NOMO-1 (cell line): ENCODE results near the gene OGDH.
"Not testable (repeated sequence)": the region's sequence is repeated elsewhere in the genome, so short reads cannot be mapped to it uniquely, and the experiment has no call there.

Experiments used
- DNase-seq, 2 experiments: peaks; one replicate each; lab custom pipeline; 2025; ENCODE audit not compliant: unreplicated experiment in 2 of 2; lab: John Stamatoyannopoulos, UW

Gene OGDH

GRCh38 chr7:44732971-44733370 lies 126.5 kb downstream of the OGDH start:
- not testable (repeated sequence) for DNase-seq

GRCh38 chr7:44733708-44734481 lies 127.5 kb downstream of the OGDH start:
- no peak for DNase-seq

GRCh38 chr7:44735403-44736165 lies 129.2 kb downstream of the OGDH start:
- DNase-seq: peak in 1 of 2 experiments; percentile 48

- no peak for DNase-seq
Observed at GRCh38 chr7:44736896-44737295, 130.5 kb downstream of the OGDH start.

- no peak for DNase-seq
Observed at GRCh38 chr7:44738051-44738723, 131.8 kb downstream of the OGDH start.

GRCh38 chr7:44738876-44739665 lies 132.6 kb downstream of the OGDH start:
- DNase-seq: no peak

GRCh38 chr7:44740055-44740454 lies 133.6 kb downstream of the OGDH start:
- DNase-seq: no peak

- no peak for DNase-seq
Observed at GRCh38 chr7:44743750-44744149, 137.3 kb downstream of the OGDH start.

- peak; percentile 77 to 85 for DNase-seq
Observed at GRCh38 chr7:44748045-44748947, 141.9 kb downstream of the OGDH start, which contains the start of gene ZMIZ2. TSS of gene ZMIZ2 (plus strand) at chr7:44748847. CDS start at chr7:44756250, 7,403 bp downstream.

- no peak for DNase-seq
Observed at GRCh38 chr7:44748948-44749731, 142.7 kb downstream of the OGDH start.

- DNase-seq: no peak
Observed at GRCh38 chr7:44749992-44750391, 143.6 kb downstream of the OGDH start.

- no peak for DNase-seq
Observed at GRCh38 chr7:44750424-44750823, 144.0 kb downstream of the OGDH start.

- DNase-seq: no peak
Observed at GRCh38 chr7:44750921-44751571, 144.6 kb downstream of the OGDH start.

- no peak for DNase-seq
Observed at GRCh38 chr7:44752822-44753221, 146.4 kb downstream of the OGDH start.

GRCh38 chr7:44754802-44755697 lies 148.6 kb downstream of the OGDH start:
- no peak for DNase-seq

- no peak for DNase-seq
Observed at GRCh38 chr7:44755698-44756627, 149.5 kb downstream of the OGDH start.
